K562 (cell line): ENCODE results near the gene CABLES1. TPM values are rescaled to one million over a fixed set of nuclear protein-coding genes. Genes with fewer than 3 reads are reported as not detected.

Experiments
- ATAC-seq: fragments of 200-7000 bp; cut with Tn5 transposase; 3 replicates; pipeline ENCODE4 v1.9.1; 2020; ENCODE audit warnings: moderate library complexity
- BruUV-seq: library from RNA; stranded (reverse); fragments of 400-500 nt; replicated peaks from 2 replicates; lab custom pipeline; 2021; lab: Mats Ljungman, UMichigan
- CTCF ChIA-PET: fragments of 300-600 bp; formaldehyde crosslinking; extraction: SDS; loops from one replicate; lab custom pipeline; 2021; ENCODE audit warnings: low intra/inter-chr PET ratio; lab: Yijun Ruan, JAX
- POLR2A ChIA-PET: fragments of 300-600, 350-650 bp; sonication (Branson Sonifier 250); formaldehyde crosslinking; extraction: SDS; loops from one replicate; lab custom pipeline; 2021; ENCODE audit warnings: antibody characterized with exemption, inconsistent platforms; lab: Yijun Ruan, JAX
- DNase-seq, 4 experiments: peaks; one replicate each; pipeline versions ENCODE4 v3.0.0 to v3.0.0-alpha.2; 2011 to 2018; ENCODE audit warnings: low spot score in 3 of 4, mixed read lengths in 3 of 4; ENCODE audit errors: extremely low read depth in 1 of 4
- FAIRE-seq: peaks from 2 replicates; lab custom pipeline; 2011; peaks lifted over from hg19 to GRCh38; lab: Jason Lieb, UNC
- H2AFZ ChIP-seq: 2 replicates; pipeline ENCODE4 v1.6.0; 2011; ENCODE audit warnings: low read depth, low read length, control low read depth, inconsistent platforms
- H3K27ac ChIP-seq: fragments of 200-600 bp; 3 replicates; pipeline ENCODE4 v1.8.0; 2011; ENCODE audit warnings: low read depth, mild to moderate bottlenecking, control low read depth, inconsistent platforms, low read length, moderate library complexity, mixed read lengths; ENCODE audit errors: extremely low read depth
- H3K27me3 ChIP-seq, 2 experiments: fragments of 300-600 bp in 1 of 2; 2 replicates in 1 of 2; 3 replicates in 1 of 2; pipeline versions ENCODE4 v1.6.0 to v1.8.0; 2011; ENCODE audit warnings: inconsistent platforms in 2 of 2, low read length in 2 of 2, mild to moderate bottlenecking in 1 of 2, mixed read lengths in 1 of 2, moderate library complexity in 1 of 2; ENCODE audit not compliant: control insufficient read depth in 2 of 2, insufficient read depth in 2 of 2
- H3K36me3 ChIP-seq: fragments of 300-600 bp; 3 replicates; pipeline ENCODE4 v1.8.0; 2011; ENCODE audit warnings: mild to moderate bottlenecking, low read length, inconsistent platforms; ENCODE audit not compliant: control insufficient read depth, insufficient read depth
- H3K4me1 ChIP-seq, 2 experiments: fragments of 200-600 bp in 1 of 2; replicated peaks in 1 of 2; 2 replicates in 1 of 2; 3 replicates in 1 of 2; pipeline versions ENCODE4 v1.5.1 to v1.8.0; 2011; ENCODE audit warnings: inconsistent platforms in 2 of 2, low read length in 2 of 2, mild to moderate bottlenecking in 1 of 2, mixed read lengths in 1 of 2, moderate library complexity in 1 of 2; ENCODE audit not compliant: control insufficient read depth in 2 of 2, insufficient read depth in 2 of 2
- H3K4me2 ChIP-seq: 2 replicates; pipeline ENCODE4 v1.6.1; 2011; ENCODE audit warnings: low read length, control low read depth, inconsistent platforms, mixed read lengths; ENCODE audit not compliant: insufficient read depth
- H3K4me3 ChIP-seq: fragments of 200-600 bp; sonication (generic), shearing (Covaris generic); 2 replicates; pipeline ENCODE4 v1.5.1; 2016; ENCODE audit warnings: control low read depth, inconsistent platforms
- H3K79me2 ChIP-seq: fragments of 200-600 bp; 3 replicates; pipeline ENCODE4 v1.8.0; 2011; ENCODE audit warnings: low read length, inconsistent platforms; ENCODE audit not compliant: control insufficient read depth, insufficient read depth
- H3K9ac ChIP-seq, 2 experiments: 2 replicates each; pipeline versions ENCODE4 v1.6.0 to v1.6.1; 2011; ENCODE audit warnings: low read depth in 2 of 2, low read length in 2 of 2, control low read depth in 1 of 2, inconsistent platforms in 1 of 2, mild to moderate bottlenecking in 1 of 2, mixed read lengths in 1 of 2; ENCODE audit not compliant: insufficient read depth in 1 of 2
- H3K9me1 ChIP-seq: one replicate; pipeline ENCODE4 v1.6.0; 2011; ENCODE audit warnings: inconsistent platforms, mild to moderate bottlenecking, low read length, moderate library complexity; ENCODE audit not compliant: control insufficient read depth, insufficient read depth
- H3K9me3 ChIP-seq: replicated peaks from 2 replicates; pipeline ENCODE4 v1.5.1; 2011; ENCODE audit warnings: low read depth, low read length, inconsistent platforms; ENCODE audit not compliant: control insufficient read depth, insufficient read depth
- H4K20me1 ChIP-seq: replicated peaks from 2 replicates; pipeline ENCODE4 v1.6.1; 2011; ENCODE audit warnings: low read length, inconsistent platforms, mixed read lengths; ENCODE audit not compliant: control insufficient read depth, insufficient read depth
- BRD9 ChIP-seq: fragments of 450-650 bp; IDR thresholded peaks from 2 replicates; pipeline ENCODE4 v1.6.1; 2018; ENCODE audit warnings: low read depth; ENCODE audit not compliant: partially characterized antibody
- CEBPG ChIP-seq, 3 experiments: fragments of 200-800 bp in 1 of 3; sonication (Bioruptor generic) in 1 of 3; sonication (generic) in 1 of 3; formaldehyde crosslinking in 1 of 3; IDR thresholded peaks in 2 of 3; conservative IDR thresholded peaks in 1 of 3; 2 replicates each; pipeline versions ENCODE4 v1.6.1 to v1.8.0; 2016 to 2022; ENCODE audit warnings: missing compliant biosample characterization in 2 of 3, missing genetic modification characterization in 2 of 3, mild to moderate bottlenecking in 1 of 3, missing genetic modification reagents in 1 of 3
- ETV5 ChIP-seq: sonication (generic); formaldehyde crosslinking; IDR thresholded peaks from 2 replicates; pipeline ENCODE4 v1.4.0; 2020; ENCODE audit warnings: low read depth, mild to moderate bottlenecking, missing genetic modification reagents
- FOXJ2 ChIP-seq: fragments of 200-800 bp; sonication (Bioruptor generic); IDR thresholded peaks from 2 replicates; pipeline ENCODE4 v1.6.1; 2016; ENCODE audit warnings: missing genetic modification characterization, missing compliant biosample characterization
- L3MBTL2 ChIP-seq: fragments of 450-650 bp; IDR thresholded peaks from 2 replicates; pipeline ENCODE4 v1.6.1; 2016; ENCODE audit warnings: mild to moderate bottlenecking, moderate library complexity
- PHF8 ChIP-seq: fragments of 200-600 bp; sonication (generic); IDR thresholded peaks from 2 replicates; pipeline ENCODE4 v1.6.1; 2012; ENCODE audit warnings: mixed run types, mild to moderate bottlenecking, inconsistent platforms, low read length, moderate library complexity, borderline replicate concordance
- WGBS: fragments of 100-300 bp; shearing (Covaris generic); methylation state at CpG from one replicate; pipeline ENCODE4 v1.1.6; 2016; ENCODE audit warnings: low coverage, mixed read lengths; ENCODE audit not compliant: insufficient coverage; ENCODE audit errors: missing lambda C conversion rate; 5-methylcytosine and 5-hydroxymethylcytosine counted together
- in situ Hi-C: fragments of 300-500 bp; cut with MboI; formaldehyde crosslinking; loops from 4 replicates; pipeline ENCODE4 v1.15.0; 2018; ENCODE audit warnings: inconsistent platforms, mixed read lengths
- intact Hi-C: fragments of 100-400 bp; cut with micrococcal nuclease; formaldehyde crosslinking; loops from 2 replicates; pipeline ENCODE4 v1.14.2; 2022
- polyA plus RNA-seq, 8 experiments: library from polyadenylated mRNA; depleted of rRNA in 4 of 8; stranded (reverse) in 5 of 8; unstranded in 3 of 8; fragments of >200 nt; fragmentation: Nextera tagmentation in 2 of 8; fragmentation: Illumina TruSeq in 1 of 8; extraction: Ambion mirVana in 2 of 8; extraction: Trizol in 1 of 8; gene quantifications; 2 replicates each; pipeline versions ENCODE4 v1.2.1 to v1.2.3, GENCODE V29; 2011 to 2014; ENCODE audit warnings: inconsistent platforms in 1 of 8, missing spikeins in 1 of 8
- total RNA-seq, 7 experiments: library from RNA; depleted of rRNA in 6 of 7; stranded (reverse); fragments of >200 nt in 6 of 7; fragmentation: Illumina TruSeq in 2 of 7; extraction: Trizol in 2 of 7; gene quantifications; 2 replicates each; pipeline versions ENCODE4 v1.2.1 to v1.2.3, GENCODE V29; 2011 to 2021; ENCODE audit warnings: low replicate concordance in 1 of 7
- TF ChIP-seq, protein P1 (sequence below): fragments of 450-650 bp; formaldehyde crosslinking; IDR thresholded peaks from 2 replicates; pipeline ENCODE4 v1.4.0; 2020; ENCODE audit warnings: mild to moderate bottlenecking
- TF ChIP-seq, protein P2 (sequence below): fragments of 450-650 bp; IDR thresholded peaks from 2 replicates; pipeline ENCODE4 v1.6.1; 2018; ENCODE audit not compliant: partially characterized antibody
- TF ChIP-seq, protein P3 (sequence below): fragments of 150-350 bp; IDR thresholded peaks from 2 replicates; pipeline ENCODE4 v1.6.1; 2014; ENCODE audit warnings: low read depth, mild to moderate bottlenecking, low read length, borderline replicate concordance

Gene CABLES1
- total and polyA plus RNA-seq, 9 of the 15 experiments (the other 6 are each of a cell fraction or from before 2014, with no cell fraction given), result 0.04 to 0.10 (median 0.06) TPM; not detected in 3

DNA sequence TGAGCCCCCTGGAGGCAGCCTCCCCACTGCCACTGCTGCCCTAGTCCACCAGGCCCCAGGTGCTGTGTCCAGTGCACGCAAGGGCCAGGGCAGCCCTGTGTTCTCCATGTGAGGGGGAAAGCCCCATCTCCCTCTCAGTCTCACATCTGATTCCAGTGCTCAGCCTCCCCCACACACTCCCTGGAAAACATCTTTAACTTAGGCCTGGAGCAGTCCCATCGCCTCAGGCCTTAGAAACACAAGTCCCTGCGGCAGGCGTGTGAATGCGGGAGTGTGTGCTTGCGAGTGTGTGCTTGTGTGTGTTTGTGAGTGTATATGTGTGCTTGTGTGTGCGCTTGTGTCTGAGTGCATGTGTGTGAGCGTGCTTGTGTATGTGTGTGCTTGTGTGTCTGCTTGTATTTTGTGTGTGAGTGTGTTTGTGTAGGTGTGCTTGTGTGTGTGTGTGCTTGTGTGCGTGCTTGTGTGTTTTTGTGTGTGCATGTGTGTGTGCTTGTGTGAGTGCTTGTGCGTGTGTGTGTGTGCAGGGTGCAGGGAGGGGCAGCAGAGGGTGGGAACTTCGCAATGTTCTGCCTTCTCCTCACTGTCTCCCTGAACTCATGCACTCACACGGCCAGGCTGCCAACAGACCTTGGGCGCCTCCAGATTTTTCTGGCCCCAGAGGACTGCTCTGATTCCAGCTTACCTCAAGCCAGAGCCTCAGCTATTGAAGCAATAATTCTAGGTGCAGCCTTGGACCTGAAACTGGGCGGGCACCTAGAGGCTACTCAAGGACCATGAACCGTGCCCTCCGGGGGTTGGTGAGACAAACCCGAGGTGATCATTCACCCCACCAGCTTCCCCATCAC is 139.6 kb downstream of the CABLES1 start:
- H3K9me3 ChIP-seq, result peaks cover 5% of the 10 kb centered on the region
- in situ Hi-C loops (no loop called here), intact Hi-C loops (no loop called here)
- no peaks in the 10 kb centered on the region for H3K27me3 ChIP-seq
- ATAC-seq (peak; percentile 31), FAIRE-seq (no peak), DNase-seq (no peak)
- H4K20me1 ChIP-seq, result no peaks in the 10 kb centered on the region
- no peak overlapping the region for H3K9ac ChIP-seq
- ChIA-PET CTCF (no interaction called here), POLR2A (no interaction called here)
- no peak overlapping the region for H3K4me2 ChIP-seq
- no peaks in the 10 kb centered on the region for H3K9me1 ChIP-seq
- no peak overlapping the region for H2AFZ ChIP-seq
- no peaks in the 10 kb centered on the region for H3K79me2 ChIP-seq
- BruUV-seq, result no TSS peak
- no peak overlapping the region for H3K4me3 ChIP-seq
- 37% methylated on average over 16 of the region's 17 CpGs for WGBS
- no peak for TF ChIP-seq PHF8
- no peak for TF ChIP-seq FOXJ2 (tag)
- no peak for TF ChIP-seq ETV5 (CRISPR knock-in tag)
- TF ChIP-seq CEBPG (CRISPR knock-in tag; IDR thresholded peaks at IDR 0.05), result no peak
- no peak for TF ChIP-seq CEBPG (tag; conservative IDR thresholded peaks at IDR 0.05 in 1 of 2, IDR thresholded peaks at IDR 0.05 in 1 of 2)
- TF ChIP-seq, protein P1, sequence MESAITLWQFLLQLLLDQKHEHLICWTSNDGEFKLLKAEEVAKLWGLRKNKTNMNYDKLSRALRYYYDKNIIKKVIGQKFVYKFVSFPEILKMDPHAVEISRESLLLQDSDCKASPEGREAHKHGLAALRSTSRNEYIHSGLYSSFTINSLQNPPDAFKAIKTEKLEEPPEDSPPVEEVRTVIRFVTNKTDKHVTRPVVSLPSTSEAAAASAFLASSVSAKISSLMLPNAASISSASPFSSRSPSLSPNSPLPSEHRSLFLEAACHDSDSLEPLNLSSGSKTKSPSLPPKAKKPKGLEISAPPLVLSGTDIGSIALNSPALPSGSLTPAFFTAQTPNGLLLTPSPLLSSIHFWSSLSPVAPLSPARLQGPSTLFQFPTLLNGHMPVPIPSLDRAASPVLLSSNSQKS (CRISPR knock-in tag), result no peak
- TF ChIP-seq L3MBTL2, result no peak
- TF ChIP-seq, protein P2, sequence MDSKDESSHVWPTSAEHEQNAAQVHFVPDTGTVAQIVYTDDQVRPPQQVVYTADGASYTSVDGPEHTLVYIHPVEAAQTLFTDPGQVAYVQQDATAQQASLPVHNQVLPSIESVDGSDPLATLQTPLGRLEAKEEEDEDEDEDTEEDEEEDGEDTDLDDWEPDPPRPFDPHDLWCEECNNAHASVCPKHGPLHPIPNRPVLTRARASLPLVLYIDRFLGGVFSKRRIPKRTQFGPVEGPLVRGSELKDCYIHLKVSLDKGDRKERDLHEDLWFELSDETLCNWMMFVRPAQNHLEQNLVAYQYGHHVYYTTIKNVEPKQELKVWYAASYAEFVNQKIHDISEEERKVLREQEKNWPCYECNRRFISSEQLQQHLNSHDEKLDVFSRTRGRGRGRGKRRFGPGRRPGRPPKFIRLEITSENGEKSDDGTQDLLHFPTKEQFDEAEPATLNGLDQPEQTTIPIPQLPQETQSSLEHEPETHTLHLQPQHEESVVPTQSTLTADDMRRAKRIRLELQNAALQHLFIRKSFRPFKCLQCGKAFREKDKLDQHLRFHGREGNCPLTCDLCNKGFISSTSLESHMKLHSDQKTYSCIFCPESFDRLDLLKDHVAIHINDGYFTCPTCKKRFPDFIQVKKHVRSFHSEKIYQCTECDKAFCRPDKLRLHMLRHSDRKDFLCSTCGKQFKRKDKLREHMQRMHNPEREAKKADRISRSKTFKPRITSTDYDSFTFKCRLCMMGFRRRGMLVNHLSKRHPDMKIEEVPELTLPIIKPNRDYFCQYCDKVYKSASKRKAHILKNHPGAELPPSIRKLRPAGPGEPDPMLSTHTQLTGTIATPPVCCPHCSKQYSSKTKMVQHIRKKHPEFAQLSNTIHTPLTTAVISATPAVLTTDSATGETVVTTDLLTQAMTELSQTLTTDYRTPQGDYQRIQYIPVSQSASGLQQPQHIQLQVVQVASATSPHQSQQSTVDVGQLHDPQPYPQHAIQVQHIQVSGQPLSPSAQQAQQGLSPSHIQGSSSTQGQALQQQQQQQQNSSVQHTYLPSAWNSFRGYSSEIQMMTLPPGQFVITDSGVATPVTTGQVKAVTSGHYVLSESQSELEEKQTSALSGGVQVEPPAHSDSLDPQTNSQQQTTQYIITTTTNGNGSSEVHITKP, result no peak
- no peak for TF ChIP-seq BRD9
- TF ChIP-seq, protein P3, sequence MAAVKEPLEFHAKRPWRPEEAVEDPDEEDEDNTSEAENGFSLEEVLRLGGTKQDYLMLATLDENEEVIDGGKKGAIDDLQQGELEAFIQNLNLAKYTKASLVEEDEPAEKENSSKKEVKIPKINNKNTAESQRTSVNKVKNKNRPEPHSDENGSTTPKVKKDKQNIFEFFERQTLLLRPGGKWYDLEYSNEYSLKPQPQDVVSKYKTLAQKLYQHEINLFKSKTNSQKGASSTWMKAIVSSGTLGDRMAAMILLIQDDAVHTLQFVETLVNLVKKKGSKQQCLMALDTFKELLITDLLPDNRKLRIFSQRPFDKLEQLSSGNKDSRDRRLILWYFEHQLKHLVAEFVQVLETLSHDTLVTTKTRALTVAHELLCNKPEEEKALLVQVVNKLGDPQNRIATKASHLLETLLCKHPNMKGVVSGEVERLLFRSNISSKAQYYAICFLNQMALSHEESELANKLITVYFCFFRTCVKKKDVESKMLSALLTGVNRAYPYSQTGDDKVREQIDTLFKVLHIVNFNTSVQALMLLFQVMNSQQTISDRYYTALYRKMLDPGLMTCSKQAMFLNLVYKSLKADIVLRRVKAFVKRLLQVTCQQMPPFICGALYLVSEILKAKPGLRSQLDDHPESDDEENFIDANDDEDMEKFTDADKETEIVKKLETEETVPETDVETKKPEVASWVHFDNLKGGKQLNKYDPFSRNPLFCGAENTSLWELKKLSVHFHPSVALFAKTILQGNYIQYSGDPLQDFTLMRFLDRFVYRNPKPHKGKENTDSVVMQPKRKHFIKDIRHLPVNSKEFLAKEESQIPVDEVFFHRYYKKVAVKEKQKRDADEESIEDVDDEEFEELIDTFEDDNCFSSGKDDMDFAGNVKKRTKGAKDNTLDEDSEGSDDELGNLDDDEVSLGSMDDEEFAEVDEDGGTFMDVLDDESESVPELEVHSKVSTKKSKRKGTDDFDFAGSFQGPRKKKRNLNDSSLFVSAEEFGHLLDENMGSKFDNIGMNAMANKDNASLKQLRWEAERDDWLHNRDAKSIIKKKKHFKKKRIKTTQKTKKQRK, result no peak
- no peaks in the 10 kb centered on the region for H3K36me3 ChIP-seq
- H3K4me1 ChIP-seq, result peaks cover 0 to under 1% of the 10 kb centered on the region in 2 experiments; a peak in 1 of 5 replicates
- H3K27ac ChIP-seq, result no peak overlapping the region
